HEK293T (cell line): ENCODE results near the gene TXNDC11.

Source experiments
- CTCF ChIA-PET: fragments of 350-600 bp; formaldehyde crosslinking; extraction: SDS; loops from one replicate; lab custom pipeline; 2021; ENCODE audit warnings: antibody characterized with exemption, inconsistent platforms; lab: Yijun Ruan, JAX
- POLR2A ChIA-PET: fragments of 350-600 bp; formaldehyde crosslinking; extraction: SDS; loops from one replicate; lab custom pipeline; 2020; ENCODE audit warnings: antibody characterized with exemption, inconsistent platforms; lab: Yijun Ruan, JAX
- DNase-seq: peaks from one replicate; pipeline ENCODE4 v3.0.0; 2012; ENCODE audit warnings: mixed read lengths; ENCODE audit errors: extremely low spot score
- ARNT ChIP-seq: fragments of 450-650 bp; IDR thresholded peaks from 2 replicates; pipeline ENCODE4 v1.6.1; 2017; ENCODE audit warnings: mild to moderate bottlenecking
- BHLHE40 ChIP-seq: fragments of 450-650 bp; IDR thresholded peaks from 2 replicates; pipeline ENCODE4 v1.6.1; 2016; ENCODE audit warnings: mild to moderate bottlenecking, moderate library complexity, borderline replicate concordance
- CTBP1 ChIP-seq: fragments of 450-650 bp; IDR thresholded peaks from 2 replicates; pipeline ENCODE4 v1.6.1; 2016; ENCODE audit warnings: borderline replicate concordance
- ELF4 ChIP-seq: fragments of 450-650 bp; IDR thresholded peaks from 2 replicates; pipeline ENCODE4 v1.6.1; 2017; ENCODE audit warnings: antibody characterized with exemption
- FOXA1 ChIP-seq: fragments of 450-650 bp; IDR thresholded peaks from 2 replicates; pipeline ENCODE4 v1.6.1; 2016; ENCODE audit warnings: mild to moderate bottlenecking
- FOXK2 ChIP-seq: fragments of 450-650 bp; IDR thresholded peaks from 2 replicates; pipeline ENCODE4 v1.6.1; 2016; ENCODE audit warnings: mild to moderate bottlenecking
- FOXM1 ChIP-seq: fragments of 450-650 bp; IDR thresholded peaks from 2 replicates; pipeline ENCODE4 v1.6.1; 2017; ENCODE audit warnings: mild to moderate bottlenecking, borderline replicate concordance
- HDGF ChIP-seq: fragments of 450-650 bp; IDR thresholded peaks from 2 replicates; pipeline ENCODE4 v1.6.1; 2017; ENCODE audit warnings: antibody characterized with exemption, borderline replicate concordance
- L3MBTL2 ChIP-seq: fragments of 450-650 bp; conservative IDR thresholded peaks from 2 replicates; pipeline ENCODE4 v1.6.1; 2016; ENCODE audit warnings: mild to moderate bottlenecking
- LEF1 ChIP-seq: fragments of 450-650 bp; IDR thresholded peaks from 2 replicates; pipeline ENCODE4 v1.6.1; 2017; ENCODE audit warnings: mild to moderate bottlenecking, borderline replicate concordance
- NFRKB ChIP-seq: fragments of 450-650 bp; IDR thresholded peaks from 2 replicates; pipeline ENCODE4 v1.6.1; 2016; ENCODE audit warnings: mild to moderate bottlenecking, moderate library complexity
- SP1 ChIP-seq: fragments of 450-650 bp; IDR thresholded peaks from 2 replicates; pipeline ENCODE4 v1.6.1; 2017
- SUZ12 ChIP-seq: fragments of 450-650 bp; IDR thresholded peaks from 2 replicates; pipeline ENCODE4 v1.6.1; 2016; ENCODE audit warnings: mild to moderate bottlenecking
- TARDBP ChIP-seq: fragments of 450-650 bp; IDR thresholded peaks from 2 replicates; pipeline ENCODE4 v1.6.1; 2016
- ZNF384 ChIP-seq: fragments of 450-650 bp; IDR thresholded peaks from 2 replicates; pipeline ENCODE4 v1.6.1; 2016
- TF ChIP-seq, protein P1 (sequence below): fragments of 450-650 bp; IDR thresholded peaks from 2 replicates; pipeline ENCODE4 v1.6.1; 2016

TXNDC11 gene

DNA sequence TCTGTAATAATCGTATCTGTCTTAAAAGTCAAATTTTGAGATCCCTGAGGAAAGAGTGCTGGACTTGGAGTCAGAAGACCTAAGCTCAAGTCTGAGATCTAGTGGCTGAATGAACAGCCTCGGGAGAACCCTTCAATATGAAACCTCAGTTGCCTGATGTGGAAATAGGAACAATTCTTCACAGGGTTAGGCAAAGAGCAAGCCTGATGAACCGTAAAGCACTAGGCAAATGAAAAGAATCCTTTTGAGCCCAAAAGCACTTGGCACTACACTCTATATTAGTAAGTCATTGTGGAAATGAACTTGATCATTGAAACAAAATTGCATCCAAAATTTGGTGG is 20.2 kb downstream of the TXNDC11 start:
- TF ChIP-seq NFRKB (no peak), SP1 (no peak), CTBP1 (no peak)
- TF ChIP-seq, protein P1, sequence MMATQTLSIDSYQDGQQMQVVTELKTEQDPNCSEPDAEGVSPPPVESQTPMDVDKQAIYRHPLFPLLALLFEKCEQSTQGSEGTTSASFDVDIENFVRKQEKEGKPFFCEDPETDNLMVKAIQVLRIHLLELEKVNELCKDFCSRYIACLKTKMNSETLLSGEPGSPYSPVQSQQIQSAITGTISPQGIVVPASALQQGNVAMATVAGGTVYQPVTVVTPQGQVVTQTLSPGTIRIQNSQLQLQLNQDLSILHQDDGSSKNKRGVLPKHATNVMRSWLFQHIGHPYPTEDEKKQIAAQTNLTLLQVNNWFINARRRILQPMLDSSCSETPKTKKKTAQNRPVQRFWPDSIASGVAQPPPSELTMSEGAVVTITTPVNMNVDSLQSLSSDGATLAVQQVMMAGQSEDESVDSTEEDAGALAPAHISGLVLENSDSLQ: no peak
- CTCF ChIA-PET: no interaction called here
- POLR2A ChIA-PET: no interaction called here
- DNase-seq: no peak

DNA sequence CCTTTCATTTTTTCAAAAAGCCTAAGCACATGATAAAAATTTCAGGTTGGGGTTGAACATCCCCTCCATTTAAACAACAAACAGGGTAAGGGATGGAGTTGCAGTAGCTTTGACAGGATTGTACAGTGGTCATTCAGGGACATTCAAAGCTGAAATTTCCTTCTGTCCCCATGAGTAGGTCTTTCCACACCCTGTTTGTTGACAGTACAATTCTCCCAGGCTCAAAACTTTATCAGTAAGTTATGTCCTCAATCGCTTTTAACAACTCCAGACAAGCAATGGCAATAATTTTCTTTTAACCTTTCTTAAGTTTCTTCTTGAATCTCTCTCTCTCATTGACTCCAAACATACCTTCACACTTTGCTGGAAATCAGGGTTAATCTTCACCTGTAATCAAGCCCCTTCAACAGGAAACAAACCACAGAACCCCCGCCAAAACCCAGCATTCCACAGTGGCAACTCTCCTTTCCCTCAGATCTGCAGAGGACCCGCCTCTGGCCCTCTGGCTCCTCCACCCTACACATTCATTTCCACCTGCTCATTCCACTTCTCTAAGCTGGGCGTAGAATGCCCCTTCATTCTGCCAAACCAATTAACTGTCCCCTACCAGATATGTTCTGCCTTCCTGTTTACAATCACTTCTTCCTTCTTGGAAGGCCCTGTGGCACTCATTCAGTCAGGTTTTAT is 20.7 kb downstream of the TXNDC11 start:
- no peak for DNase-seq
- ChIA-PET CTCF (no interaction called here), POLR2A (no interaction called here)
- TF ChIP-seq LEF1: no peak

DNA sequence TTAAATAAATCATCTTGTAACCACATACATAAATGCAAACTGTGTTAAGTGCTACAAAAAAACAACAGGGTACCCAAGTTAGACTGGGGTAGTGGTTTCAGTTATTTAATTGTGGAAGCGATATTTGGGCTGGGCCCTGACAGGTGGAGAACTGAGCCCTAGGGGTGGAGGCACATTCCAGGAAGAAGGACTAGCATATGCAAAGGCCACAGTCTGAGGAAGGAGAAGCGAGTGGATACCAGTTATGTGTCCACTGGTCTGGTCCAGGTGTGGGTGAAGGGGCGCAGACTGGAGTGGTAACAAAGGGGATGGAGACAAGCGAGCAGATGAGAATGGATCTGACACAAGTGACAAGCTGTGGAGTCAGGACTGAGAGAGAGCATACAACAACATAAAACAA is 22.9 kb downstream of the TXNDC11 start:
- TF ChIP-seq SUZ12: no peak
- no peak for TF ChIP-seq FOXA1
- no peak for TF ChIP-seq ZNF384
- no peak for TF ChIP-seq FOXK2
- TF ChIP-seq FOXM1: no peak
- no peak for TF ChIP-seq L3MBTL2
- no peak for TF ChIP-seq BHLHE40
- no peak for TF ChIP-seq ELF4
- no peak for DNase-seq
- ChIA-PET POLR2A (no interaction called here), CTCF (no interaction called here)

DNA sequence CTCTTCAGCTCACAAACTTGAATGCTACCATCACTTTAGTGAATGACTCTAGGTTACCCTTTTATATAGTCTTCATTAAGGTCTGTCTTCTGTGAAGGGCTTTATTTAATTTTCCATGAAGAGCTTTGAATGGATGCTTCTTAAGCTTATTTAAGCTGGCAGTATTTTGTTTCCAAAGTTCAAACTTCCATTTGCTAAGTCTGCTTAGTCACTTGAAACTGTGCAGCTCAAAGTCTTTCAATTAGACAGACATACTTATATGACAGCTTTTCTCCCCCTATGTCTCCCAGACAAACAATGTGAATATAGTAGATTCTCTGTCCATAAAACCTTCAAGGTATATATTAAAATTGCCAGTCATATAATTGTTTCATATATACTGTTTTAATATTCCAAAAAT is 23.5 kb downstream of the TXNDC11 start:
- POLR2A ChIA-PET: no interaction called here
- CTCF ChIA-PET: interaction anchor here (1.2 kb wide), 1 partner anchor 312 kb away, joined by 3 read pairs; no protein-coding TSS in a partner anchor
- no peak for DNase-seq
- TF ChIP-seq FOXK2 (no peak), ZNF384 (no peak), SP1 (no peak), CTBP1 (no peak), SUZ12 (no peak)
- TF ChIP-seq, protein P1: no peak

DNA sequence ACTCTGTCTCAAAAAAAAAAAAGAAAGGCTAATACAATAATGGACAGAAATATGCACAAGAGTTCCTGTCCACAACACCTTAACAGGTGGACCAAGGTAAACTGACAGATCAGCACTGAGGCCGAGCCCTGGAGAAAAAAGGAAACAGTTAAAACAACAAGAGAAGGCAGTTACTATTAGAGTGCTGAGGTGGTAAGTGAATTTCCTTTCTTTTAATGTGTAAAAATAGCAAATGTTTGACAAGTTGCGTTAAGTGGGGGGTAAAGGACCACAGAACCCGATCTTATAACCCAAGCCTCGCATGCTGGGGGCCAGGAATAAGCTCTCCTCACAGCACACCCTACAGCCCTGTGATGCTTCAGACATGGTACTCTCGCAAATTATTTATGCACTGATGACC is 24.8 kb downstream of the TXNDC11 start:
- CTCF ChIA-PET: interaction anchor here (0.6 kb wide), 2 partner anchors 209 to 236 kb away, joined by 3 read pairs; no protein-coding TSS in a partner anchor
- DNase-seq: no peak
- POLR2A ChIA-PET: interaction anchor here (0.6 kb wide), 1 partner anchor 80 kb away, joined by 3 read pairs; no protein-coding TSS in a partner anchor
- no peak for TF ChIP-seq TARDBP
- no peak for TF ChIP-seq FOXA1
- TF ChIP-seq CTBP1: no peak
- no peak for TF ChIP-seq L3MBTL2
- no peak for TF ChIP-seq SUZ12
- TF ChIP-seq HDGF: no peak
- no peak for TF ChIP-seq FOXK2
- TF ChIP-seq NFRKB: no peak
- TF ChIP-seq ZNF384: no peak
- TF ChIP-seq ARNT: no peak
- TF ChIP-seq LEF1: no peak

DNA sequence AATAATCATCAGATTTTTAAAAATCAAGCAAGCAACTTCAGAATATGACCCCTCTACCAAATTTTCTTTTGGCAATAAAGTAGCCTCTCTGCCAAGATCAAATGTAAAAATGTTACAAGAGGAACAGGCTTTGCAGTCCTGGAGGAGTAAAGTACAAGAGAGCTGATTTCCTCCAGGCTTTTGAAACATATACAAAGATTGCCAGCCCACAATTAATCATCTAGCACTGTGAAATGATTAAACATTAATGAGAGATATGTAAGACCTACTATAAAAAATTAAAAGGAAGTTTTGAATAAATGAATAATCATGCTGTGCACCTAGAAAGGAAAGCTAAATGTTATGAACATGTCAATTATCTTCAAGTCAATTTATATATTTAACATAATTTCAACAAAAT is 26.3 kb downstream of the TXNDC11 start:
- no peak for DNase-seq
- ChIA-PET POLR2A (no interaction called here), CTCF (no interaction called here)
- TF ChIP-seq, protein P1: no peak
- TF ChIP-seq SP1 (no peak), LEF1 (no peak), L3MBTL2 (no peak), NFRKB (no peak), FOXM1 (no peak), ELF4 (no peak), SUZ12 (no peak), ZNF384 (no peak), BHLHE40 (no peak), FOXA1 (no peak), CTBP1 (no peak)

DNA sequence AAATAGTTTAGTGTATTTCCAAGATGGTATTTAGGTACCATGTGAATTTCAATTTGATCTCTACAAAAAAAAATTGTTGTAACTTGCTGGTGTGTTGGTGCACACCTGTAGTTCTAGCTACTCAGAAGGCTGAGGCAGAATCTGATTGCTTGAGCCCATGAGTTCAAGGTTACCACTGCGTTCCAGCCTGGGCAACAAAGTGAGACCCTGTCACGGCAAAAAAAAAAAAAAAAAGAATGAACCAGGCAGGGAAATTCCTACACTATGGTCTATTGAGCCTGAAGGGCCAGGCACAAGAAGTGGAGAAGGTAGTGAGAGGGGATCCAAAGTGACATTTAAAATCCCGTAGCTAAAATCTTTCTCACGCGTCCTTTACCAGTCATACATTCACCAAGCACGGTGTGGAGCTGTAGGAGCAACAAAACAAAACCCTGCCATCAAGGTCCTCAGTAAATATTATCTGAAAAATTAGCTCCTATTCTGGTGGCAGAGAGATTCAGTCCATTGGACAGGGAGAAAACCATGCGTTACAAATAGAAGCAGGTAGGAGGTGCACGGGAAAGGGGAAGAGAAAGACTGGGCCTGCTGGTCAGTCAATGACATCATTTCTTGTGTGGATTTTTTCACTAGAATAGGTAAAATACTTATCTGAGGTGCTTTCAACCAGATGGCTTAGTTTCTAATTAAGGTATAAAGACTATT is 27.3 kb downstream of the TXNDC11 start:
- no peak for DNase-seq
- POLR2A ChIA-PET: no interaction called here
- TF ChIP-seq ELF4 (no peak), LEF1 (no peak), FOXK2 (no peak), TARDBP (no peak), ARNT (no peak), NFRKB (no peak), HDGF (no peak), L3MBTL2 (no peak), BHLHE40 (no peak), CTBP1 (no peak), SUZ12 (no peak), SP1 (no peak)
- TF ChIP-seq, protein P1: no peak

More for the DNA sequence above, 27.3 kb downstream of the TXNDC11 start:
- CTCF ChIA-PET: interaction anchor here (0.5 to 0.7 kb wide), 5 partner anchors 28 to 308 kb away, joined by 3 to 5 read pairs (median 3); no protein-coding TSS in a partner anchor
